GM04504 (cell line): ENCODE measurements around the gene HOXB2.
"Not testable (repeated sequence)": the region's sequence is repeated elsewhere in the genome, so short reads cannot be mapped to it uniquely, and the experiment has no call there.

Experiments used
- DNase-seq: peaks from one replicate; pipeline ENCODE4 v3.0.0-alpha.2; 2012; ENCODE audit warnings: low read depth

The HOXB2 gene

GRCh38 chr17:48541036-48541576, 3.8 kb downstream of the HOXB2 start:
- DNase-seq, result no peak

- no peak for DNase-seq
Observed at GRCh38 chr17:48540213-48540612, 4.7 kb downstream of the HOXB2 start.

DNA sequence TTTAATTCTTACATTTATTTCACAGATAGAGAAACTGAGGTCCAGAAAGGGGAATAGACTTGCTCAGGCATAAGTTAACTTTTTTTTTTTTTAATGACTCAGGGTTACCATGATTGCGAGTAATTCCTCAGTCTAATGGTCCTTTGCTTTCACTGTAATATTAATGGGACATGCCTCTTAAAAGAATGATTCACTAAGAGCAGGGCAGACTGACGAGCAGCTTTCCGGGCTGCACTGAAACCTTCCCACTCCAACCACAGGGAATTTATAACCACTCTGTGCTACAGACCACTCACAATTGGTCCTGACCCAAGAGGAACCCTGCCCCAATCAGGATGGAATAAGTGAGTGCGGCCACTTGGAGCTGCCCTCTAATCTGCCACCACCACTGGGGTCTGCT, 5.7 kb downstream of the HOXB2 start:
- no peak for DNase-seq

- DNase-seq, result no peak
Observed at GRCh38 chr17:48537316-48537715, 7.6 kb downstream of the HOXB2 start.

DNA sequence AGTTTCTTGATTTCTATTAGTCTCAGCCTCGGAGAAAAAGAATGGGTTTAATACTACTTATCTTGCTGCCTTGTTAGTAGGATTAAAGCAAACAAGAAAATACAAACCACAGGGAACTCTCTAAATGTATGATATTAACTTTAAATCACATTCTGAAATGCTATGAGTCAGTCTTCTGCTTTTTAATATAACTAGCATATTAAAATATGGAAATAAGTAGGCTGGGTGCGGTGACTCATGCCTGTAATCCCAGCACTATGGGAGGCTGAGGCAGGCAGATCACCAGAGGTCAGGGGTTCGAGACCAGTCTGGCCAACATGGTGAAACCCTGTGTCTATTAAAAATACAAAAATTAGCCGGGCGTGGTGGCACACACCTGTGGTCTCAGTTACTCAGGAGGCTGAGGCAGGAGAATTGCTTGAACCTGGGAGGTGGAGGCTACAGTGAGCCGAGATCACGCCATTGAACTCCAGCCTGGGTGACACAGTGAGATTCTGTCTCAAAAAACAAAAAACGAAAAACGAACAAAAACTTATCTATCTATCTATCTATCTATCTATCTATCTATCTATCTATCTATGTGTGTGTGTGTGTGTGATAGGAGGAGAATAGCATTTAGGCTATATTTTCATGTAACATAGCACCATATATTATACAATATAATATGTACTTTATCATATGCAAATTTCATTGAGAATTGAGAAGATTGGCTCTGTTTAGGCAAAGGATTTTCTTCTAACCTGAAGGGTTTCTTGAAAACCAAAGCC, 8.9 kb downstream of the HOXB2 start:
- not testable (repeated sequence) for DNase-seq

- no peak for DNase-seq
Observed at GRCh38 chr17:48532261-48532660, 12.6 kb downstream of the HOXB2 start.

DNA sequence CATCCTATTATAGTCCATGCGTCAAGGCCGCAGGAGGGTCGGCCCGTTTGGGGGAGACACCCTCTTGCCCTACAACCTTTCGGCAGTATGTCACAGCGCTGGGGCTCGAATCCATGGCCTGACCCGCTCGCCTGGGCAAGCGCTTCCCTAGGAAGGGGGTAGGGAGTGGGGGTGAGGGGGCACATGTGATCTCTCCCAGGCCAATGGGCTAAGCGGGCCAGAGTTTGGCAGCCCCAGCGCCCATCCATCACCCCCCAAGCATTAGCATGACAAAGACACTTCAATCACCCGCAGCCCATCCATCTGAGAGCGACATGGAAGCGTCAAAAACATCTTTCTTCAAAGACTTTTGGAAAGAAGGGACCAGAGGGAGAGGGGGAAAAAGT, 14.0 kb downstream of the HOXB2 start, which contains the start of gene HOXB1:
Gene HOXB1, minus strand, starts transcription at position 125 of the 386 bp plus-strand sequence. Its CDS starts 107 bp downstream, at position 18.
- DNase-seq, result no peak

DNA sequence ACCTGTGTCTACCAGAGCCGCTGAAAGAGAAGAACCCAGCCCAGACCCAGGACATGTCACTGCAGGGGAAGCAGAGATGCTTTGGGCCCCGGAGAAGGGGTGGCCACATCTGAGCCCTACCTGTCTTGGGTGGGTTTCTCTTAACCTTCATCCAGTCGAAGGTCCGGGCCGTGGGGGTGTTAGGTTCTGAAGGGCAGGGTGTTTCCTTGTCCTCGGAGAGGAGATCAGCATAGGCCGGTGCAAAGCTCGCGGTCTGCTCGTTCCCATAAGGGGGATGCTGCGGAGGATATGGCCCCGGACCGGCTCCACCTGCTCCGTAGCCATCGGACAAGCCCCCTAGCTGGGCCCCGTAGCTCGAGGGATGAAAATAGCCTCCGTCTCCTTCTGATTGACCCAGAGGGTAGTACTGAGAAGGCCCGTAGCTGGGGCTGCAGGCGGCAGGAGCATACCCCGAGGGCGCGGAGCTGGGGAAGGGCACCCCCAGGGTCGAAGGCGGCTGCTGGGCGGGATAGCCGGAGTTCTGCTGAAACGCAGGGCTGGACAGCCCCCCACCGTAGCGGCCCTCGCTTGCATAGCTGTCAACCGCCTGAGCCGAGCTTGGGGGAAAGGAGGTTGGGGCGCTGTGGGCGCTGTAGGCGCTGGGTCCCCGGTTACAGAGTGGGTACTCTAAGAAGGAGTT, 14.6 kb downstream of the HOXB2 start:
- no peak for DNase-seq

- no peak for DNase-seq
Observed at GRCh38 chr17:48529683-48530009, 15.3 kb downstream of the HOXB2 start.

DNA sequence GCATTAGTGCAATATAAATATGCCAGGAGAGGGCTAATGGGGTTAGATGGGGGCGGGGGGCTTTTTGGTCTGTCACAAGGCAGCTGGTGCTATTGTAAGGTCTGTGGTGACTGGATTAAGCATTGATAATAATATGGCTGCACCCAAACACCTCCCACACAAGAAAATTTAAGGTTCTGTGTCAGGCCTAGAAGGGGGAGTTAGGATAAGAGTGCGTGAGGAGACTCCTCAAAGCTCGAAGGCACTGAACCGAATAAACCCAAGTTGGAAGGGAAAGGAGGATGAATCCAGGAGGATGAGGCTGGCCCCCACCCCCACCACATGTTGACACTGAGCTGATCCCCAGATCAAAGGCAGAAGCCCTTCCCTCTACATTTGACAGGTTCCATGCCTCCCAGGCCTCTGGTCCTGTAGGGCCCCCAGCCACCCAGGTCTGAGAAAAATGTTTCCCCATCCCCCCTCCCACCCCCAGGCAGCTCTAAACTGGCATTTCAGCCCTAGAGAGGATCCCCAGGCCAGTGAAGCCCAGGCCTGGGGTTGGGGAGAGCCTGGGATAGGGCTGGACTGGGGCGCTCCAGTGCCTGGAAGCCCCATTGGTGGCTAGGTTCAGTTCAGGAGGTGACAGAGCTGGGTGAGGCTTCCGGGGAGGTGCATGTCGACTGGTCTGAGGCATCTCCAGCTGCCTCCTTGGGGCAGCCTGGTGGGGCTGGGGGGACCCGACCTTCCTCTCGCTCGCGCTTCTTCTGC, 15.8 kb downstream of the HOXB2 start:
- no peak for DNase-seq

GRCh38 chr17:48528153-48528935, 16.6 kb downstream of the HOXB2 start:
- no peak for DNase-seq

DNA sequence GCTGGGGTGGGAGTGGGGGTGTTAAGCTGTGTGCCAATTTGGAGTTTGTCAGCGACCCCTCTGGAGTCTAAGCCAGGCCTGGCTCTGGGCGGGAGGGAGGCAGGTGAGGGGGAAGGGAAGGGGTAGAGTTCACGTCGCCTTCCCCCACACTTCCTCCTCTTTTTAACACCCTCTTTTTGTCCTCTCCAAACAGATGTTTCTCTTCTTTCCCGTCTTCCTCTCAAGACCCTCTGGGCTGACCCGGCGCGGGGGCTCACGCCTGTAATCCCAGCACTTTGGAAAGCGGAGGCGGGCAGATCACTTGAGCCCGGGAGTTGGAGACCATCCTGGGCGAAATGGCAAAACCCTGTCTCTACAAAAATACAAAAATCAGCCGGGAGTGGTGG, 17.4 kb downstream of the HOXB2 start:
- DNase-seq, result no peak

DNA sequence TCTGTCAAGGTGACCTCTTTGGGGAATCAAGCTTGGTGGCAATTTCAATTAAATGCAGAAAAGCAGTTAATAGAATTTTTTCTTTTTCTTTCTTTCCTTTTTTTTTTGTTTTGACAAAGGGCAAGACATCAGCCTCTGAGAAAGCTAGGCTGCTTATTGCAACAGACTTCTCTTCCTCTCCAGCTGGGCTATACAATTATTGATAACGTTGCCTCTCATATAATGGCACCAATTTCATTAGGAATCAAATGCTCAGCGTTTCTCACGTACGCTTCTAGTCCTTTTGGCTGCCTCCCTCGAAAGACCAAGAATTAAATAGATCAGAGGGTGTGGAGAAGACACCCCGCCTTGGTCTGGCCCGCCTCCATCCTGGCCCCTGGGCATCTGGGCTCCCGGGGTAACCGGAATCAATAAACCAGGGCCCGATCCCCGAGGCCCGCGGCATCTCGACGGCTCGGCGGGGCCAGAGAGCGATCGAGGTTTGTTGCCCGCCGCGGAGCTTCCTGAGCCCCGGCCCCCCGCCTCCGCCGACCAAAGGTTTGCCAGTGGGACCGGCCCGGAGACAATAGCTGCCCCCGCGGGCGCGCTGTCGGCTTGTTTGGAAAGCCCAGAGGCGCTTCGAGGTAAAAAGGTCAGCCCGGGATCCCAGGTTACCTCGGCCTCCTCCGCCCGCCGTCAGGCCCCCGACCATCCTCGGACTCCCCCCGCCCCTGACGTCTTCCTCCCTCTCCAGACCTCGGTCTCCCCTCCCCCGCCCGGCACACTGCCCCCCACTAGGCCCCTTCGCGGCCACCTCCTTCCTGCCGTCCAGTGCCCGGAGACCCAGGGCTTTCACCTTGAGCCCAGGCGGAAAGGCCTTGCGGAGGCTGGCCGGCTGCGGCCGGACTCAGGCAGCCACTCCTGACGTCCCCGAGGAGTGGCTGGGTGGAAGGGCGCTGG, 18.0 kb downstream of the HOXB2 start:
- DNase-seq, result no peak

- DNase-seq, result no peak
Observed at GRCh38 chr17:48523010-48523409, 21.9 kb downstream of the HOXB2 start.

DNA sequence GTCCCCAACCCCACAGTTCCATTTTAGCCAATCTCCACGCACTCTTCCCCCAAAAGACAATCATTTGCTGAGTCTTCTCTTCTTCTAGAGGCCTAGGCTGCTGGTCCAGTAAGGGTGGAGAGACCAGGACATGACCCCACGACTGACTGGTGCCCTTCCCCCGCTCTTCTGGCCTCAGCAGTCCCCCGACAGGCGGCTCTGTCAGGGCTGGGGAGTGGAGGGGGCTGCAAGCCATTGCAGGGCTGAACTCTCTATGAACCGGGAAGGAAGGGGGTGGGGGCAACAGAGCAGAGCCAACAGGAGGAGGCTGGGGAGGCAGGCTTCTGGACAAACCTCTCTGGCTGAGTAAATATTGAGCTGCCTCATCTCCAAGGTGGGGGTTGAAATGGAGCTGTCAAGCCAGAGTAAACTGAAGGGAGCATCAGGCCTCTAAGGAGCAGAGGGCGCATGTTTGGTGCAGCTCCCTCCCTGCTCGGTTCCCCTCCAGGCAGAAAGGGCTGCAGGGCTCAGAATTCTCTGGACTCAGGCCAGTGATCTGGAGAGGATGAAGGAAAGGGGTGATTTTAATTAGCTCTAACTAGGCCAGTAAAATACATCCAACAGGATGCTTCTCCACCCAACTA, 22.8 kb downstream of the HOXB2 start:
- DNase-seq, result no peak

DNA sequence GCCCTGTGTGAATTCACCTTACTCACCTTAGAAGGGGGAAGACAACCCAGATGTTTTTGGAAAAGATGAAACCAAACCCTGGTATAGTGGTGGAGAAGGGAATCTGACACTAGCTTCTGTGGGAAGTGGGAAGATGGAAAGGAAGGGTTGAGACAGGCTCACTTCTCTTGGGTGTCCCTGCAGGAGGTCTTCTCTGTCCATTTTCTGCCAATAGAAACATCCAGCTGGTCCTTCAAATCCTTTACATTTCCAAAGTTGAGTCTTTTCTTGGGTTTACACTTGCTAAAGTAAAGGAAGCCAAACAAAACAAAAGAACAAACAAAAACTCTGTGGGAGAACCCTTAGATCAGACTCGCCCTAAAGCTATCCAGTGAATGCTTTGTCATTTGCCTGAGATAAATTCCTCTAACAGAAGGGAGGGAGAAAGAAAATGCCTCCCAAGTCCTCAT, 24.3 kb downstream of the HOXB2 start:
- DNase-seq, result no peak

DNA sequence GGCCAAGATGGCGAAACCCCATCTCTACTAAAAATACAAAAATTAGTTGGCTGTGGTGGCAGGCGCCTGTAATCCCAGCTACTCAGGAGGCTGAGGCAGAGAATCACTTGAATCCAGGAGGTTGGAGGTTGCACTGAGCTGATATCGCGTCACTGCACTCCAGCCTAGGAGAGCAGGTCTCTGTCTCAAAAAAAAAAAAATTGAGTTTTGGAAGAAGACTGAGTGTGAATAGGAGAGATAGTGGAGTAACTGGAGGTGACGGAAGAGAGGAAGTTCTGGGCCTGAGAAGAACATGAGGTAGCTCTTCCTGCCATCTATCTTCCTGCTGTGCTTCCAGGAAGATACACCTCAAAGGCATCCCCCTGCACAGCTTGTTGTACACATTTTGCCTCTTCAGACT, 25.5 kb downstream of the HOXB2 start:
- DNase-seq, result no peak

GRCh38 chr17:48517478-48517877, 27.4 kb downstream of the HOXB2 start:
- no peak for DNase-seq

DNA sequence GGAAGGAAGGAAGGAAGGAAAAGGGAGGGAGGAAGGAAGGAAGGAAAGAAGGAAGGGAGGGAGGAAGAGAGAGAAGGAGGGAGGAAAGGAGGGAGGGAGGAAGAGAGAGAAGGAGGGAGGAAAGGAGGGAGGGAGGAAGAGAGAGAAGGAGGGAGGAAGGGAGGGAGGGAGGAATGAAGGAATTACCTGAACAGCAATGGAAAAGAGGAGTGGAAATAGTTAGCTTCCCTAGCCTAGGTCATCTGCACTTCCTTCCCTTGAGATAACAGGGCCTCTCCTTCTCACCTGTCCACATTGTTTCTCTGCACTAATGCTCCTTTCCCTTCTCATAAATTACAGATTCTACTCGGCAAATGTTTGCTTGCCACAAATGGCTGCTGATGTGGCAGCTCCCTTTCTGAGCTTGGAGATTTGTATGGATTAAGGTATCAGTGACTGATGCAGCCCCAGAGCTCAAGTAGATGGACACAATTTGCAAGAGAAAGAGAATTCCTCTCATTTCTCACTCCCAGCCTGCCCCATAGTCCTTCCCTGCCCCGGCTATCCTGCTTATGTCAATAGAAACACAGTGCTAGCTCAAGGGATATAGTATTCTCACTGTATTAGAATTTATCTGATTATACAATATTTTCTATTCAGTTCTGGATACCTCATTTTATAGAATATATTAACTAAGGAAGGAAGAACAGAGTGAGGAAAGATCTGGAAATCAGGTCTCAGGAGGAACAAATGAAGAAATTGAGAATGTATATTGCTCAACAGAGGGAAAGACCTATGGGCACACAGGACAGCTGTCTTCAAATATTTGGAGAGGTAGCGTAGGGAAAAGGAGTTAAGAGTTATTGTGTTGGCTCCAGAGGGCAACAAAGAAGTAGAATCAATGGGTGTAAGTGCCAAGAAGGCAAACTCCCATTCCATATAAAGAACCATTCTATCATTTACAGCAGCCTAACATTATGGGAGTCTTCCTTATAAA, 28.7 kb downstream of the HOXB2 start:
- no peak for DNase-seq
